NCI-H1092 treated with DMSO at 0.1 percent for 48 hours (cell line): Measurements from ENCODE around the gene SART3.
"Not testable (repeated sequence)": the region's sequence is repeated elsewhere in the genome, so short reads cannot be mapped to it uniquely, and the experiment has no call there.

Experiments used
- DNase-seq: peaks from one replicate; lab custom pipeline; 2025; lab: John Stamatoyannopoulos, UW

SART3 gene

DNA sequence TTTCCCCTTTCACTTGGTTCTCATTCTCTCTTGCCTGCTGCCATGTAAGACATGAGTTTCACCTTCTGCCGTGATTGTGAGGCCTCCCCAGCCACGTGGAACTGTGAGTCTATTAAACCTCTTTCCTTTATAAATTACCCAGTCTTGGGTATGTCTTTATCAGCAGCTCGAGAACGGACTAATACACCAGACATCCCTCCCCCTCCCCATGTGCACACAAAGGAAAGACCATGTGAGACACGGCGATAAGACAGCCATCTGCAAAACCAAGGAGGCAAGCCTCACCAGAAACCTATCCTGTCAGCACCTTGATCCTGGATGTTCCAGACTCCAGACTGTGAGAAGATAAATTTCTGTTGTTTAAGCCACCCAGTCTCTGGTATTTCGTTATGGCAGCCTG is 75.6 kb downstream of the SART3 start:
- DNase-seq: not testable (repeated sequence)

DNA sequence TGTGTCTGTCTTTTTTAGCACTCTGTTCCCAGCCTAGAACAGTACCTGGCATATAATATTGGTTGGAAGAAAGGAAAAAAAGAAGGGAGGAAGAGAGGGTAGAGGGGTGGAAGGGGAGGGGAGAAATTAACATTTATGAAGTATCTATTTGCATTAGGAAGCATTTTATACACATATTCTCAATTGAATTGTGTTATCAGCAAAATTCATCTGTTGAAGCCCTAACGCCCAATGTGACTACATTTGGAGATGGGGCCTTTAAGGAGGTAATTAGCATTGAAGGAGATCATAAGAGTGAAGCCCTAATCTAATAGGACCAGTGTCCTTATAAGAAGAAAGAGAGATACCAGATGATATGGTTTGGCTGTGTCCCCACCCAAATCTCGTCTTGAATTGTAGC is 76.1 kb downstream of the SART3 start:
- no peak for DNase-seq

DNA sequence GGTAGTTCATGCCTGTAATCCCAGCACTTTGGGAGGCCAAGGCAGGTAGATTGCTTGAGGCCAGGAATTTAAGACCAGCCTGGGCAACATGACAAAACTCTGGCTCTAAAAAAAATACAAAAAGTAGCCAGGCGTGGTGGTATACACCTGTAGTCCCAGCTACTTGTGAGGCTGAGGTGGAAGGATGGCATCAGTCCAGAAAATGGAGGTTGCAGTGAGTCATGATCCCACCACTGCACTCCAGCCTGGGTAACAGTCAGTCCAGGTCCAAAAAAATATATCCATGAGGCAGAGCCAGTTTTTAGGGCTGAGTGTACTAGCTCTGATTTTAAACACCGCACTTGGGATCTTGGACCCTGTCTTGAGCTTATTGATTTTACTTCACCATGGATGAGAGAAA is 76.5 kb downstream of the SART3 start:
- no peak for DNase-seq

DNA sequence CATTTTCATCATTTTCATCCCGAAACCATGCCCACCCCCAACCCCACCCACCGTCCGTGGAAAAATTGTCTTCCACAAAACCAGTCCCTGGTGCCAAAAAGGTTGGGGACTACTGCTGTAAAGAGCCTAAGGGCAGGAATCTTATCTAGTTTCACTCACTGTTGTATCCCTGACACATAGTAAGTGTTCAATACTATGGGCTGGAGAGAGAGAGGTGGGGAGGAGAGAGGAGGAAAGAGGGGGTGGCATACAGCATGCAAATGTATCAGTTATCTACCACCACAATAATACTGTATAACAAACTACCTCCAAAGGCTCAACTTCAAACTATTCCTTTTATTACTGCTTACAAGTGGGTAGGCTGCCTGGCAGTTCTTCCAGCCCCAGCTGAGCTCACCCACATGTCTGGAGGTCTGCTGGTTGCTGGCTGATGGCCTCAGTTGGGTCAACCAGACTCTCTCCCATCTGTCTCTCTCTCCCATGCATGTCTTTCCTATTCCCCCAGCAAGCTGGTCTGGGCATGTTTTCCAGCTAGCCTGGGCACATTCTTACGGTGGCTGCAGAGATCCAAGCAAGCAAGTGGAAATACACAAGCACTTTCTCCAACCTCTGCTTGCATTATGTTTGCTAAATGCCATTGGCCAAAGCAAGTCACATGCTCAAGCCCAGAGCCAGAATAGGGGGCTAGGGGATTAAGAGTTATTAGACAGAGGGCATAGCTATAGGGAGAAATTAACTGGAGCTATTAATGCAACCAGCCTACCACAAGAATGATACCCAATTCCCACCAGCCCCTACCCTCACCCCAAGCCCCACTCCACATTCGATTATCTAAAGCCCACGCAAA is 77.5 kb downstream of the SART3 start:
- no peak for DNase-seq

DNA sequence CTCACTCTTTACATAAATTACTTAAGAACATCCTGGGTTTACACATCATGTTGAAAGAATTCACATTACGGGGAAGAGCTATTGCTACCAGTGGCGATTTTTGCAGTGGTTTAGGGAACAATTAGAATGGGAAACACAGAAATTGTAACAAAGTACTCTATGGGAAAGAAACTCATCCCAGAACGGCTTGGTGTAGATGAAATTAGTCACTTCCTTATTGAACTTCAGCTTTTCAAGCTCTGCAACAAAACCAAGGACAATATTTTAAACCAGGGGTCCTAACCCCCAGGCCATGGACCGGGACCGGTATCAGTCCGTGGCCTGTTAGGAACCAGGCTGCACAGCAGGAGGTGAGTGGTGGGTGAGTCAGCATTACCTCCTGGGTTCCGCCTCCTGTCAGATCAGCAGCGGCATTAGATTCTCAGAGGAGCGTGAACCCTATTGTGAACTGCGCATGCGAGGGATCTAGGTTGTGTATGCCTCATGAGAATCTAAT is 78.2 kb downstream of the SART3 start:
- DNase-seq: no peak

DNA sequence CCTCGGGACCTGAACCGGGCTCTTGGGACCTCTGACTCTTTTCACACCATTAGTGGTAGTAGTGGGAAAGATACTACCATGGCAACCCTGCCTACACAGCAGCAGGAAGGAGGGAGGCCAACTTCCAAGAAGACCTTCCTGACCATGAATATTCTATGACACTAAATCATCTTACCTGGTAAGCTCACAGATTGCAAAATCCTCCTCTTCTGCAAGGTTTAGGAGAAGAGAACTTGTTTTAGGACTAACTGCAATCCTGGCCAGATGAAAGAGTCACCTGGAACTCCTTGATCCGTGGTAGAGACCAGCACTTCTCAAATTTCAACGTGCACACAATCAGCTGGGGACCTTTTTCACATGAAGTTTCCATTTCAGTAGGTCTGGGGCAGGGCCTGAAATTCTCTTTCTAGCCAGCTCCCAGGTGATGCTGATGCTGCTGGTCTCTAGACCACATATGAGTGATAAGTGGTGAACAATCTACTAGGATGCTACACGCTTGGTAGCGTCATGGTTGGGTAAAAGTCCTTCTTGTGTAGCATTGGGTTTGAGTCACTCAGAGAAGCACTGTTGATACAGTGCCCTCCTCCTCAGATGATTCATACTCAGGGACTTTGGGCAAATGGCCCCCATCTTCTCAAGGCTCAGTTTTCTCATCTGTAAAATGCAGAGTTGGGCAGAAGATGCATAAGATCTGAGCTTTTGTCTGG is 81.5 kb downstream of the SART3 start:
- DNase-seq: no peak

DNA sequence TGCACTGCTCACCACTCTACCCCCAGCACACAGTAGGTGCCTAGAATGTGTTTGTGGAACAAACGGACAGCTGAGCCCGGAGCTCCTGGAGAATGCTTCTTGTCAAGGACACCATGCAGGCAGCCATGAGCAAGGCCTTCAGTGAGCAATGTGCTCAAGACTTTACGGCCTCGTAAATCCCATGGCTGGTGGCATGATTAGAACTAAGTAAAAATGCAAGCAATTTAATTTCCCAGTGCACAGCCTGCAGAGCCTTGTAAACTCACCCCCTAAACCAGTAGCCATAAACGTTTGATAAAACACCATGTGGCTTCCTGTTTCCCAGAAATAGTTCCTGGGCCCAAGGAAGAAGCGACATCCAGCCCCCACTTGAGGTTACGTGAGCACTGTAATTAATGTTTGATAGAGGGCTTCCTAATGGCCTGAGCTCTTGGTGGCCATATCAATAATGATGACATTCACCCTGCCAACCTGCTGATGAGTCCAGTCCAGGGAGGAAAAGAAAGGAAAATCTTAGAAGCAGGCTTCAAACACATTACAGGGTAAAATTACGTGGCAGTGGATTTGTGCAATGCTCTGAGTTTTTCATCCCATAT is 82.3 kb downstream of the SART3 start:
- no peak for DNase-seq

DNA sequence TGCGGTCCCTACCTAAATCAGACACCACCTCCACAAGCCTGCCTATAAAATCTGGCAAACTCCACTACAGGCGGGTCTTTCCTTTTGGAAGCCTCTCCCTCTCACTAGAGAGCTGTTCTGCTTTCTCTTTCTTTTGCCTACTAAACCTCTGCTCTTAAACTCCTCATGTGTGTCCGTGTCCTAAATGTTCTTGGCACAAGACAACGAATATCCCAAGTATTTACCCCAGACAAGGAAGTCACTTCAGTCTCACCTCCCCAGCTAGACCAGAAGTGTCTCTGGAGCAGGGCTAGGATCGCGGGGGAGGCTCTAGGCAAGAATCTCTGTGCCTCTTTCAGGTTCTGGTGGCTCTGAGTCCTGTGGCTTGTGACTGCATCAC is 83.1 kb downstream of the SART3 start:
- DNase-seq: no peak

DNA sequence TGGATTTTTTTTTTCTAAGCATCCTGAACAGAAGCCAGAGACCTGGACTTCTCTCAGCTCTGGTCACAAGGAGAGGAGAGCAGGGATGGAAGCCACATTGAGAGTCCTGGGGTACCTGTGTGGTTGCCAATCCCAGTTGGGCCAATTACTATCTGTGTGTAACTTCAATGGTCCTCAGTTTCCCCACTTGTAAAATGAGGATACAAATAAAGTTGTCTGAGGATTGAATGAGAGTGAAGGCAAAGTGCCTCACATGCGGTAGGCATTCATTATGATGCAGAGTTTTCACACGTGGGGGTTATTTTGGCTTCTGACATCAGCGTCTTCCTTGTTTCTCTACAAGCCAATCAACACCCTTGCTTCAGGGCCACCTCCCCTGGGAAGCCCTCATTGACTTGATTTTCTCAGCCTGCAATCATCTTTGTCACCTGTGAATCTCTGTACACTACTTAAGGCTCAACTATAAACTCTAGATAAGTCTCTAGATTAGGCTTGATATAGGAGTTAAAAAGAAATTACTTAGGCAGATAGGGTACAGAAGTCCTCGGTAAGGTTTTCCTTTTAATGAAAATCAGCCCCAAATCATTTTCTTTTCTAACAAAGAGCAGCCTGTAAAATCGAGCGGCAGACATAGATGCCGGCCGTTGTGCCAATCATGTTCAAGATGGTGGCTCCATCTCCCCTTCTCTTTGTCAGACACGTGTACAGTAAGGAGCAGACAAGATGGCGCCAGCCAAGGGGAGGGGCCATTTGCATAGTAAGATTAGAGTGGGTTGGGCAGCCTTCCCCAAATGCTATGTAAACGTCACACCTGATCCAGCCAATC is 83.7 kb downstream of the SART3 start:
- DNase-seq: no peak

DNA sequence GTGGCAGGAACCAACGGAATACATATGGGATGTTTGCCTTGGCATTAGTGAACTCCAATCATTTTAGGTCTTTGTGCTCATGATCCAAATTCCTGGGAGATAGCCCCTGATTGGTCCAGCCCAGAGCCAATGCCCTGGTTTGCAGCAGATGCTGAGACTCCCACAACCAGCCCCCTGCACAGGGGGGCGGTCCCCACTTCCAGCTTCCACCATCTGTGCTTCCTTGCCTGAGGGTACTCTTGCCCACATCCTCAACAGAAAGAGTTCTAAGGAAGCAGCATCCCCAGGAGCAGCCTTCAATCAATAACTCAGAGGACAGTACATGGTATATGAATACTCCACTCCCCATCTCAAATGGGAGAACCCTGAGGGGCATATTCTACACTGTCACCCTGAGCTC is 85.6 kb downstream of the SART3 start:
- DNase-seq: no peak

DNA sequence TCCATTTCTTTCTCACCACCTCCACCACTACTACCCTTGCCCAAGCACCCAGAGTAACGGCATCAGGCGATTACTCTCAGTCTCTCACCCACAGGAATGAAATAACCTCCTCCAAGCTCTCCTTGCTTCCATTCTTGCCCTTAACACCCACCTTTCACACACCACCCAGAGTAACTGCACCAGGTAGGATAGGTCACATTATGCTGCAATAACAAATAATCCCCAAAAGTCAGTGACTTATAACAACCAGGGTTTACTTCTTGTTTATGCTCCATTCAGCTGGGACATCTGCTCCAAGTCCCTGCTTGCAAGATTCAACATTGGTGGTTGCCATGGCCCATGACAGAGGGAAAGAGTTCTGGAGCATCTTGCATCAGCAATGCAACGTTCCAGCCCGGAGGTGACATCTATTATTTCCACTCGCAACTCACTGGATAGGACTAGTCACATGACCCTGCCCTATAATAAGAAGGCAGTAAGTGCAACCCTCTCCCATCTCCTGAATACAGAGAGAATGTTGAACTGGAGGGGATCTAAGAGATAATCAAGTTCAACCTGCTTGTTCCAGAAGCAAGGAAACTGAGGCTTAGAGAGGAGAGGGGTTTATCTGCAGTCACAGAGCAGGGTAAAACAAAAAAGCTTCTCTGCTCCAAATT is 87.4 kb downstream of the SART3 start:
- DNase-seq: no peak
